ENCODE data around the gene ADGRF4. TPM values are rescaled to one million over a fixed set of nuclear protein-coding genes. Genes with fewer than 3 reads are reported as not detected.

The ADGRF4 gene
- total and polyA plus RNA-seq, 9 of the 15 experiments (the other 6 are each of a cell fraction or from before 2014, with no cell fraction given) = not detected

DNA sequence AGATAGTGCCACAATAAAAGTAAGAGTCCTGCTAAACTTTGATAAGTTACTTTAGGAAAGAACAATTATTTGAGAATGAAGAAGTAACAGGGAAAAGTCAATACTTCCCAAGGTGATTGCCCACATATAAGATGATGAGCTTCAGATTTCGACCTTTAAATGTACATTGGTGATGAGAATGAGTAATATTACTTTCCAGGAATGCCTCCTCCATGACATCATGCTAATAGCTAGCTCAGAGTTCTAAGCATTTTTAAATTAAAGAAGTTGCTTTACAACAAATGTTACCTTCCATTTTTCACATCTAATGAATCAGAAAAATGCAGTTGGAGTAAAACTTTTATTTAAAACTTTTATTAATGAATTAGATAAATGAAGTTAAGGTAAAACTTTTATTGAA lies 61.0 kb downstream of the ADGRF4 start:
- DNase-seq (ENCODE audit: extremely low read depth in 1 of 4, low spot score in 3 of 4) (no peak), FAIRE-seq (no peak), ATAC-seq (no peak)
- Histone ChIP-seq H4K20me1 (replicated peaks; ENCODE audit: control insufficient read depth, insufficient read depth, low read length) (no peaks in the 10 kb centered on the region), H3K27ac (ENCODE audit: extremely low read depth, low read depth, low read length) (no peak overlapping the region), H3K9me3 (replicated peaks; ENCODE audit: control insufficient read depth, insufficient read depth, low read depth, low read length) (no peaks in the 10 kb centered on the region), H3K4me2 (ENCODE audit: insufficient read depth, low read length) (no peak overlapping the region), H3K9me1 (ENCODE audit: control insufficient read depth, insufficient read depth, low read length) (no peaks in the 10 kb centered on the region), H3K9ac (ENCODE audit: insufficient read depth in 1 of 2, low read depth in 2 of 2, low read length in 2 of 2) (no peak overlapping the region), H2AFZ (ENCODE audit: low read depth, low read length) (no peak overlapping the region), H3K36me3 (ENCODE audit: control insufficient read depth, insufficient read depth, low read length) (no peaks in the 10 kb centered on the region), H3K4me1 (replicated peaks in 1 of 2; ENCODE audit: control insufficient read depth in 2 of 2, insufficient read depth in 2 of 2, low read length in 2 of 2) (no peaks in the 10 kb centered on the region), H3K4me3 (no peak overlapping the region), H3K27me3 (ENCODE audit: control insufficient read depth in 2 of 2, insufficient read depth in 2 of 2, low read length in 2 of 2) (no peaks in the 10 kb centered on the region), H3K79me2 (ENCODE audit: control insufficient read depth, insufficient read depth, low read length) (no peaks in the 10 kb centered on the region)
- CTCF ChIA-PET (ENCODE audit: low intra/inter-chr PET ratio) = no interaction called here
- POLR2A ChIA-PET = no interaction called here
- in situ Hi-C loops (cut with MboI) (no loop called here), intact Hi-C loops (cut with micrococcal nuclease) (no loop called here)
- WGBS (ENCODE audit: insufficient coverage, low coverage, missing lambda C conversion rate) = 5% methylated on average over 1 of the region's 1 CpG
- BruUV-seq (replicated peaks) = no TSS peak
- no peak for TF ChIP-seq ARHGAP35 (IDR thresholded peaks at IDR 0.05; ENCODE audit: partially characterized antibody)
- TF ChIP-seq RBM15 (IDR thresholded peaks at IDR 0.05; ENCODE audit: insufficient read depth, low read length) = no peak
- no peak for TF ChIP-seq POLR3A (IDR thresholded peaks at IDR 0.05; ENCODE audit: borderline replicate concordance, extremely low read depth, insufficient read depth, insufficient read length)
- TF ChIP-seq HDAC8 (tag; IDR thresholded peaks at IDR 0.05) = no peak
- no peak for TF ChIP-seq NEUROD1 (IDR thresholded peaks at IDR 0.05; ENCODE audit: borderline replicate concordance, low read depth, low read length, partially characterized antibody)
- TF ChIP-seq TFAM (CRISPR knock-in tag; conservative IDR thresholded peaks at IDR 0.05) = no peak
- TF ChIP-seq ZNF407 (IDR thresholded peaks at IDR 0.05; ENCODE audit: low read depth) = no peak
- TF ChIP-seq MTA3 (IDR thresholded peaks at IDR 0.05; ENCODE audit: borderline replicate concordance) = no peak
- TF ChIP-seq SMARCA4 (IDR thresholded peaks at IDR 0.05) = no peak
- no peak for TF ChIP-seq LEF1 (IDR thresholded peaks at IDR 0.05)
- no peak for TF ChIP-seq E4F1 (CRISPR knock-in tag; IDR thresholded peaks at IDR 0.05; ENCODE audit: borderline replicate concordance)
- no peak for TF ChIP-seq KHSRP (IDR thresholded peaks at IDR 0.05)
- TF ChIP-seq ZSCAN29 (IDR thresholded peaks at IDR 0.05) = no peak
- no peak for TF ChIP-seq PTBP1 (IDR thresholded peaks at IDR 0.05; ENCODE audit: low read depth, low read length)
- no peak for TF ChIP-seq ZNF444 (CRISPR knock-in tag; IDR thresholded peaks at IDR 0.05)

All from K562 (cell line).